Osteocyte (in vitro differentiated cells): Measurements from ENCODE around the gene CFAP46. TPM values are rescaled to one million over a fixed set of nuclear protein-coding genes. Genes with fewer than 3 reads are reported as not detected.

Experiments used
- DNase-seq: peaks from one replicate; pipeline ENCODE4 v3.0.0; 2021; ENCODE audit warnings: mixed read lengths; ENCODE audit not compliant: unreplicated experiment; ENCODE audit errors: extremely low spot score
- H3K27ac Mint-ChIP-seq: one replicate; pipeline ENCODE4 v1.8.0; 2021; ENCODE audit warnings: mild to moderate bottlenecking, mixed read lengths; ENCODE audit not compliant: unreplicated experiment
- H3K27me3 Mint-ChIP-seq: one replicate; pipeline ENCODE4 v1.8.0; 2021; ENCODE audit warnings: mixed read lengths; ENCODE audit not compliant: unreplicated experiment
- H3K36me3 Mint-ChIP-seq: one replicate; pipeline ENCODE4 v1.8.0; 2021; ENCODE audit warnings: mixed read lengths; ENCODE audit not compliant: unreplicated experiment
- H3K4me1 Mint-ChIP-seq: one replicate; pipeline ENCODE4 v1.8.0; 2021; ENCODE audit warnings: mixed read lengths; ENCODE audit not compliant: unreplicated experiment
- H3K4me3 Mint-ChIP-seq: one replicate; pipeline ENCODE4 v1.8.0; 2021; ENCODE audit warnings: mild to moderate bottlenecking, moderate library complexity, mixed read lengths; ENCODE audit not compliant: unreplicated experiment
- H3K9me3 Mint-ChIP-seq: one replicate; pipeline ENCODE4 v1.8.0; 2021; ENCODE audit warnings: mixed read lengths; ENCODE audit not compliant: unreplicated experiment
- CTCF ChIP-seq: fragments of 200-600 bp; sonication (generic); IDR thresholded peaks from 2 replicates; pipeline ENCODE4 v1.5.0; 2021; ENCODE audit warnings: antibody characterized with exemption, mild to moderate bottlenecking, moderate library complexity
- total RNA-seq: library from RNA; stranded (reverse); gene quantifications from 2 replicates; pipeline ENCODE4 v1.2.1, GENCODE V29; 2021

The CFAP46 gene
- total RNA-seq, 1 donor from 2014 or later: 0.56 TPM

GRCh38 chr10:132928261-132928660 is 14.1 kb downstream of the CFAP46 start:
- TF ChIP-seq CTCF: no peak
- Mint-ChIP-seq H3K27me3 (no peaks in the 10 kb centered on the region), H3K4me3 (no peak overlapping the region), H3K27ac (no peak overlapping the region), H3K4me1 (no peaks in the 10 kb centered on the region), H3K9me3 (no peaks in the 10 kb centered on the region), H3K36me3 (no peaks in the 10 kb centered on the region)
- DNase-seq: no peak

- Mint-ChIP-seq H3K27ac (no peak overlapping the region), H3K27me3 (no peaks in the 10 kb centered on the region), H3K36me3 (no peaks in the 10 kb centered on the region), H3K4me1 (no peaks in the 10 kb centered on the region), H3K4me3 (no peak overlapping the region), H3K9me3 (no peaks in the 10 kb centered on the region)
- no peak for TF ChIP-seq CTCF
- DNase-seq: no peak
Observed at GRCh38 chr10:132927824-132928223, 14.5 kb downstream of the CFAP46 start.

GRCh38 chr10:132926777-132927650 is 15.4 kb downstream of the CFAP46 start:
- no peaks in the 10 kb centered on the region for H3K9me3 Mint-ChIP-seq
- H3K4me1 Mint-ChIP-seq: no peaks in the 10 kb centered on the region
- no peaks in the 10 kb centered on the region for H3K27me3 Mint-ChIP-seq
- DNase-seq: no peak
- no peak for TF ChIP-seq CTCF
- no peaks in the 10 kb centered on the region for H3K36me3 Mint-ChIP-seq
- no peak overlapping the region for H3K4me3 Mint-ChIP-seq
- H3K27ac Mint-ChIP-seq: no peak overlapping the region

GRCh38 chr10:132926070-132926469 is 16.3 kb downstream of the CFAP46 start:
- no peaks in the 10 kb centered on the region for H3K27me3 Mint-ChIP-seq
- no peaks in the 10 kb centered on the region for H3K9me3 Mint-ChIP-seq
- no peak for TF ChIP-seq CTCF
- H3K36me3 Mint-ChIP-seq: no peaks in the 10 kb centered on the region
- H3K4me3 Mint-ChIP-seq: no peak overlapping the region
- no peak for DNase-seq
- no peak overlapping the region for H3K27ac Mint-ChIP-seq
- no peaks in the 10 kb centered on the region for H3K4me1 Mint-ChIP-seq

- Mint-ChIP-seq H3K27ac (no peak overlapping the region), H3K4me1 (no peaks in the 10 kb centered on the region), H3K9me3 (no peaks in the 10 kb centered on the region), H3K27me3 (no peaks in the 10 kb centered on the region), H3K36me3 (no peaks in the 10 kb centered on the region), H3K4me3 (no peak overlapping the region)
- DNase-seq: no peak
- no peak for TF ChIP-seq CTCF
Observed at GRCh38 chr10:132925614-132926013, 16.8 kb downstream of the CFAP46 start.
